Liver (tissue), 9 donors: ENCODE results near the gene NCAPH2. TPM values are rescaled to one million over a fixed set of nuclear protein-coding genes. Genes with fewer than 3 reads are reported as not detected.

ENCODE experiments used
- DNase-seq: peaks from one replicate; pipeline ENCODE4 v3.0.0-alpha.2; 2017; ENCODE audit warnings: low spot score
- H3K27ac ChIP-seq, 2 donors: one replicate each; pipeline ENCODE4 v1.7.0; 2013; ENCODE audit warnings: inconsistent platforms in 2 of 2, low read length in 2 of 2, control low read depth in 1 of 2, low read depth in 1 of 2, mild to moderate bottlenecking in 1 of 2
- H3K27me3 ChIP-seq, 4 donors: one replicate each; pipeline versions ENCODE4 v1.6.1 to v1.7.0; 2013; ENCODE audit warnings: low read length in 3 of 4, inconsistent platforms in 1 of 4, mild to moderate bottlenecking in 1 of 4, moderate library complexity in 1 of 4; ENCODE audit not compliant: control insufficient read depth in 4 of 4, insufficient read depth in 4 of 4
- H3K36me3 ChIP-seq, 4 donors: one replicate each; pipeline versions ENCODE4 v1.6.1 to v1.7.0; 2013; ENCODE audit warnings: low read length in 3 of 4, mild to moderate bottlenecking in 3 of 4, low read depth in 1 of 4, moderate library complexity in 1 of 4; ENCODE audit not compliant: control insufficient read depth in 4 of 4, insufficient read depth in 3 of 4
- H3K4me1 ChIP-seq, 4 donors: one replicate each; pipeline versions ENCODE4 v1.6.1 to v1.7.0; 2013; ENCODE audit warnings: low read length in 3 of 4, mild to moderate bottlenecking in 3 of 4, moderate library complexity in 1 of 4; ENCODE audit not compliant: control insufficient read depth in 4 of 4, insufficient read depth in 4 of 4
- H3K4me3 ChIP-seq, 3 donors: one replicate each; pipeline versions ENCODE4 v1.6.1 to v1.7.0; 2013; ENCODE audit warnings: low read length in 3 of 3, control low read depth in 1 of 3, low read depth in 1 of 3, mild to moderate bottlenecking in 1 of 3
- H3K9ac ChIP-seq, 2 donors: one replicate each; pipeline ENCODE4 v1.7.0; 2013; ENCODE audit warnings: low read length in 2 of 2, mild to moderate bottlenecking in 2 of 2, moderate library complexity in 2 of 2, control low read depth in 1 of 2, low read depth in 1 of 2
- H3K9me3 ChIP-seq, 4 donors: one replicate each; pipeline versions ENCODE4 v1.6.1 to v1.7.0; 2013; ENCODE audit warnings: low read length in 3 of 4; ENCODE audit not compliant: control insufficient read depth in 4 of 4
- ATF3 ChIP-seq: IDR thresholded peaks from 2 replicates; pipeline ENCODE4 v1.6.1; 2016; ENCODE audit warnings: antibody characterized with exemption
- CTCF ChIP-seq: fragments of 150-350 bp; IDR thresholded peaks from 2 replicates; pipeline ENCODE4 v1.5.1; 2017; ENCODE audit warnings: improper control_type of control experiment, low read depth, low read length; ENCODE audit not compliant: missing input control
- GABPA ChIP-seq, 2 donors: IDR thresholded peaks in 1 of 2; conservative IDR thresholded peaks in 1 of 2; 2 replicates each; pipeline ENCODE4 v1.6.1; 2016; ENCODE audit warnings: antibody characterized with exemption in 2 of 2, mild to moderate bottlenecking in 1 of 2, moderate library complexity in 1 of 2
- HNF4G ChIP-seq: IDR thresholded peaks from 2 replicates; pipeline ENCODE4 v1.6.1; 2016; ENCODE audit warnings: antibody characterized with exemption
- JUND ChIP-seq, 2 donors: IDR thresholded peaks; 2 replicates each; pipeline ENCODE4 v1.6.1; 2016; ENCODE audit warnings: antibody characterized with exemption in 2 of 2
- RAD21 ChIP-seq, 2 donors: IDR thresholded peaks; 2 replicates each; pipeline ENCODE4 v1.6.1; 2016; ENCODE audit warnings: antibody characterized with exemption in 2 of 2, mild to moderate bottlenecking in 2 of 2
- REST ChIP-seq: IDR thresholded peaks from 2 replicates; pipeline ENCODE4 v1.6.1; 2016; ENCODE audit warnings: antibody characterized with exemption, mild to moderate bottlenecking
- RXRA ChIP-seq, 2 donors: IDR thresholded peaks; 2 replicates each; pipeline ENCODE4 v1.6.1; 2017 to 2018; ENCODE audit warnings: antibody characterized with exemption in 2 of 2, mild to moderate bottlenecking in 1 of 2
- SP1 ChIP-seq: IDR thresholded peaks from 2 replicates; pipeline ENCODE4 v1.6.1; 2018; ENCODE audit warnings: antibody characterized with exemption, mild to moderate bottlenecking
- TAF1 ChIP-seq: conservative IDR thresholded peaks from 2 replicates; pipeline ENCODE4 v1.6.1; 2016; ENCODE audit warnings: antibody characterized with exemption, mild to moderate bottlenecking
- YY1 ChIP-seq: IDR thresholded peaks from 2 replicates; pipeline ENCODE4 v1.6.1; 2016; ENCODE audit warnings: antibody characterized with exemption, mild to moderate bottlenecking
- ZBTB33 ChIP-seq: IDR thresholded peaks from 2 replicates; pipeline ENCODE4 v1.6.1; 2016; ENCODE audit warnings: antibody characterized with exemption
- WGBS: extraction: QIAGEN DNeasy Blood & Tissue Kit; methylation state at CpG from one replicate; pipeline ENCODE4 v1.1.7; 2013; 5-methylcytosine and 5-hydroxymethylcytosine counted together
- polyA plus RNA-seq, 2 donors: library from polyadenylated mRNA; stranded (reverse) in 1 of 2; unstranded in 1 of 2; fragments of 200-250 nt in 1 of 2; fragments of >200 nt in 1 of 2; fragmentation: Nextera tagmentation in 1 of 2; extraction: Ambion mirVana in 1 of 2; gene quantifications; one replicate each; pipeline versions ENCODE4 v1.2.1 to v1.2.3, GENCODE V29; 2013 to 2015
- total RNA-seq, 2 donors: library from RNA; depleted of rRNA; stranded (reverse); fragments of >200 nt; gene quantifications; one replicate each; pipeline ENCODE4 v1.2.3, GENCODE V29; 2014
- donor health status: healthy.
- donor health status: healthy.
- donor health status: healthy.
- donor health status: healthy.
- donor health status: healthy.

The NCAPH2 gene
- total and polyA plus RNA-seq, 4 donors: 12.0 to 30.8 (median 13.9) TPM

GRCh38 chr22:50482107-50483074, 25.6 kb upstream of the NCAPH2 start:
- TF ChIP-seq HNF4G (no peak), RXRA (IDR thresholded peaks at IDR 0.05) (peak in 1 of 2 donors; percentile 28), RAD21 (IDR thresholded peaks at IDR 0.05) (no peak)
- no peak for DNase-seq
- Histone ChIP-seq H3K9me3 (no peaks in the 10 kb centered on the region), H3K4me3 (peak overlapping the region in 2 of 3 donors; percentile 52 to 66), H3K36me3 (peaks cover 0 to 1% (median 0%) of the 10 kb centered on the region in 4 donors), H3K4me1 (peaks cover 0 to 27% (median 8%) of the 10 kb centered on the region in 4 donors), H3K27ac (peak overlapping the region in 1 of 2 donors; percentile 29), H3K9ac (peak overlapping the region in 1 of 2 donors; percentile 18), H3K27me3 (no peaks in the 10 kb centered on the region)
- WGBS: 75% methylated on average over 35 of the region's 35 CpGs

- Histone ChIP-seq H3K36me3 (peaks cover 0 to 1% (median 0%) of the 10 kb centered on the region in 4 donors), H3K9me3 (no peaks in the 10 kb centered on the region), H3K4me1 (peaks cover 0 to 27% (median 8%) of the 10 kb centered on the region in 4 donors), H3K27ac (no peak overlapping the region), H3K27me3 (no peaks in the 10 kb centered on the region), H3K4me3 (no peak overlapping the region), H3K9ac (no peak overlapping the region)
- TF ChIP-seq HNF4G: no peak
- TF ChIP-seq GABPA (IDR thresholded peaks at IDR 0.05 in 1 of 2, conservative IDR thresholded peaks at IDR 0.05 in 1 of 2): no peak
- TF ChIP-seq REST: no peak
- TF ChIP-seq RXRA (IDR thresholded peaks at IDR 0.05): no peak
- no peak for TF ChIP-seq ZBTB33
- WGBS: 89% methylated on average over 10 of the region's 10 CpGs
- DNase-seq: no peak
Observed at GRCh38 chr22:50483106-50483505, 24.9 kb upstream of the NCAPH2 start.

GRCh38 chr22:50483556-50483955, 24.5 kb upstream of the NCAPH2 start:
- DNase-seq: no peak
- Histone ChIP-seq H3K27ac (no peak overlapping the region), H3K27me3 (no peaks in the 10 kb centered on the region), H3K4me1 (peaks cover 0 to 27% (median 8%) of the 10 kb centered on the region in 4 donors), H3K9ac (no peak overlapping the region), H3K9me3 (no peaks in the 10 kb centered on the region), H3K4me3 (no peak overlapping the region), H3K36me3 (peaks cover 0 to under 1% (median 0%) of the 10 kb centered on the region in 4 donors)
- 92% methylated on average over 8 of the region's 8 CpGs for WGBS
- TF ChIP-seq CTCF: no peak
- no peak for TF ChIP-seq ATF3
- TF ChIP-seq JUND (IDR thresholded peaks at IDR 0.05): no peak
- no peak for TF ChIP-seq TAF1
- no peak for TF ChIP-seq YY1
- TF ChIP-seq SP1: no peak
- no peak for TF ChIP-seq ZBTB33
